Esophagus muscularis mucosa (tissue), 3 donors: ENCODE measurements around the gene ARHGEF12.

Experiments
- CTCF ChIP-seq, 3 experiments: fragments of 200-600 bp in 2 of 3; fragments of 450-650 bp in 1 of 3; sonication (generic) in 2 of 3; IDR thresholded peaks; one replicate each; pipeline ENCODE4 v1.5.1; 2017 to 2019; ENCODE audit warnings: antibody characterized with exemption in 3 of 3, mild to moderate bottlenecking in 2 of 3, moderate library complexity in 1 of 3
- POLR2A ChIP-seq: fragments of 450-650 bp; IDR thresholded peaks from one replicate; pipeline ENCODE4 v1.6.1; 2017; ENCODE audit warnings: antibody characterized with exemption, moderate library complexity, mild to moderate bottlenecking, low read depth
- POLR2AphosphoS5 ChIP-seq, 2 donors: sonication (generic); formaldehyde crosslinking; IDR thresholded peaks; one replicate each; pipeline ENCODE4 v1.6.1; 2017; ENCODE audit warnings: antibody characterized with exemption in 2 of 2

GRCh38 chr11:120298461-120298860, 37.8 kb upstream of the ARHGEF12 start:
- no peak for TF ChIP-seq POLR2A
- TF ChIP-seq POLR2AphosphoS5 (IDR thresholded peaks at IDR 0.05): no peak
- no peak for TF ChIP-seq CTCF (IDR thresholded peaks at IDR 0.05)
